Activated naive CD8-positive, alpha-beta T cell treated with anti-CD3 and anti-CD28 coated beads, Interleukin-2, amount 10 ng/mL, durations not matched to agents 7 days and 5 days (primary cell): Measurements from ENCODE around the gene TTLL8. TPM values are rescaled to one million over a fixed set of nuclear protein-coding genes. Genes with fewer than 3 reads are reported as not detected.

ENCODE experiments used
- ATAC-seq: fragments of 150-1000 bp; cut with Tn5 transposase; one replicate; pipeline ENCODE4 v1.10.0; 2021; ENCODE audit warnings: low read depth, moderate library complexity
- POLR2A ChIA-PET: fragments of 350-600 bp; sonication (Branson Sonifier 250); formaldehyde crosslinking; loops from one replicate; lab custom pipeline; 2021; ENCODE audit warnings: antibody characterized with exemption; lab: Charles Lee
- DNase-seq: peaks from one replicate; pipeline ENCODE4 v3.0.0; 2021
- H3K27ac Mint-ChIP-seq: one replicate; pipeline ENCODE4 v1.8.0; 2022; ENCODE audit warnings: mild to moderate bottlenecking, mixed read lengths
- H3K27me3 Mint-ChIP-seq: one replicate; pipeline ENCODE4 v1.8.0; 2022; ENCODE audit warnings: mild to moderate bottlenecking, moderate library complexity, mixed read lengths
- H3K36me3 Mint-ChIP-seq: one replicate; pipeline ENCODE4 v1.8.0; 2021; ENCODE audit warnings: mild to moderate bottlenecking, mixed read lengths
- H3K4me1 Mint-ChIP-seq: one replicate; pipeline ENCODE4 v1.8.0; 2021; ENCODE audit warnings: mixed read lengths
- H3K4me3 Mint-ChIP-seq: one replicate; pipeline ENCODE4 v1.8.0; 2022; ENCODE audit warnings: mild to moderate bottlenecking, moderate library complexity, mixed read lengths
- H3K9me3 Mint-ChIP-seq: one replicate; pipeline ENCODE4 v1.8.0; 2021; ENCODE audit warnings: mixed read lengths
- total RNA-seq, 2 experiments: library from RNA; stranded (reverse); gene quantifications; one replicate each; pipeline ENCODE4 v1.2.3, GENCODE V29; 2021

TTLL8 gene
- not detected for total RNA-seq

GRCh38 chr22:50058061-50058905 is at the start of gene TTLL8:
Gene TTLL8 (minus strand): TSS chr22:50058298.
- peaks cover 4% of the 10 kb centered on the region for H3K4me1 Mint-ChIP-seq
- no peak for DNase-seq
- H3K27ac Mint-ChIP-seq: no peak within 1 kb of the TSS
- H3K36me3 Mint-ChIP-seq: no peaks in the 10 kb centered on the region
- H3K27me3 Mint-ChIP-seq: peaks cover 30% of the 10 kb centered on the region
- ATAC-seq: no peak
- POLR2A ChIA-PET: no interaction called here
- no peak within 1 kb of the TSS for H3K4me3 Mint-ChIP-seq
- peaks cover 6% of the 10 kb centered on the region for H3K9me3 Mint-ChIP-seq

- Mint-ChIP-seq H3K27me3 (peaks cover 2% of the 10 kb centered on the region), H3K27ac (no peak overlapping the region), H3K4me3 (no peak overlapping the region), H3K4me1 (peaks cover 32% of the 10 kb centered on the region), H3K36me3 (no peaks in the 10 kb centered on the region), H3K9me3 (no peaks in the 10 kb centered on the region)
- ATAC-seq (no peak), DNase-seq (no peak)
- POLR2A ChIA-PET: interaction anchor here (0.6 kb wide), 1 partner anchor 373 kb away, joined by 4 read pairs; no protein-coding TSS in a partner anchor
Observed at GRCh38 chr22:50107529-50107928, 49.4 kb upstream of the TTLL8 start.

GRCh38 chr22:50105208-50106100 is 47.4 kb upstream of the TTLL8 start:
- peaks cover 2% of the 10 kb centered on the region for H3K27me3 Mint-ChIP-seq
- DNase-seq: peak; percentile 55
- ATAC-seq: peak; percentile 93
- peak overlapping the region; percentile 90 for H3K27ac Mint-ChIP-seq
- H3K4me3 Mint-ChIP-seq: peak overlapping the region; percentile 82
- no peaks in the 10 kb centered on the region for H3K9me3 Mint-ChIP-seq
- POLR2A ChIA-PET: interaction anchor here (0.8 to 1.8 kb wide), 5 partner anchors 10 to 179 kb away, joined by 4 to 16 read pairs (median 5); partner anchors contain the start of gene MLC1
- no peaks in the 10 kb centered on the region for H3K36me3 Mint-ChIP-seq
- H3K4me1 Mint-ChIP-seq: peaks cover 27% of the 10 kb centered on the region

GRCh38 chr22:50104141-50104544 is 46.0 kb upstream of the TTLL8 start:
- no peaks in the 10 kb centered on the region for H3K9me3 Mint-ChIP-seq
- DNase-seq: peak; percentile 17
- H3K4me1 Mint-ChIP-seq: peaks cover 27% of the 10 kb centered on the region
- POLR2A ChIA-PET: interaction anchor here (2.0 kb wide), 1 partner anchor 8 kb away, joined by 5 read pairs; no protein-coding TSS in a partner anchor
- no peaks in the 10 kb centered on the region for H3K36me3 Mint-ChIP-seq
- no peak for ATAC-seq
- peaks cover 4% of the 10 kb centered on the region for H3K27me3 Mint-ChIP-seq
- no peak overlapping the region for H3K27ac Mint-ChIP-seq
- no peak overlapping the region for H3K4me3 Mint-ChIP-seq

DNA sequence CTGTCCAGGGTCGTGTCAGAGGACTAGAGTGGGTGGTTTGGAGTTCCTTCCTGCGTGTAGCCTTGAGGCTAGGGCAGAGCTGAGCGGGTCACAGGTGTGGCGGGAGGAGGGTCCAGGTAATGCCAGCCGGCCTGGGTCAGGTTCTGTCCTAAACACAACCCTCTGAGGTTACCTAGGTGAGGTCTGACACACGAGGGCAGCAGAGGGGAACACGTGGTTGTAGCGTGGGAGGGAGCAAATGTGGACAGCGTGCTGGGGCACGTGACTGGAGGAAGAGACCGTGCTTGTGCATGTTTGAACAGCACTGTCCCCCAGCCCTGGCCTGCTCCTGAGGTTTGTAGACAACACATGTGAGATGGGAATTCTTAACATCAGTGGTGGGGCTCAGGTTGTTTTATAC is 44.8 kb upstream of the TTLL8 start:
- Mint-ChIP-seq H3K36me3 (no peaks in the 10 kb centered on the region), H3K27me3 (peaks cover 9% of the 10 kb centered on the region), H3K4me1 (peaks cover 27% of the 10 kb centered on the region), H3K27ac (peak overlapping the region; percentile 15), H3K9me3 (no peaks in the 10 kb centered on the region), H3K4me3 (no peak overlapping the region)
- ATAC-seq (no peak), DNase-seq (peak; percentile 31)
- POLR2A ChIA-PET: interaction anchor here (2.0 kb wide), 1 partner anchor 9 kb away, joined by 5 read pairs; no protein-coding TSS in a partner anchor

DNA sequence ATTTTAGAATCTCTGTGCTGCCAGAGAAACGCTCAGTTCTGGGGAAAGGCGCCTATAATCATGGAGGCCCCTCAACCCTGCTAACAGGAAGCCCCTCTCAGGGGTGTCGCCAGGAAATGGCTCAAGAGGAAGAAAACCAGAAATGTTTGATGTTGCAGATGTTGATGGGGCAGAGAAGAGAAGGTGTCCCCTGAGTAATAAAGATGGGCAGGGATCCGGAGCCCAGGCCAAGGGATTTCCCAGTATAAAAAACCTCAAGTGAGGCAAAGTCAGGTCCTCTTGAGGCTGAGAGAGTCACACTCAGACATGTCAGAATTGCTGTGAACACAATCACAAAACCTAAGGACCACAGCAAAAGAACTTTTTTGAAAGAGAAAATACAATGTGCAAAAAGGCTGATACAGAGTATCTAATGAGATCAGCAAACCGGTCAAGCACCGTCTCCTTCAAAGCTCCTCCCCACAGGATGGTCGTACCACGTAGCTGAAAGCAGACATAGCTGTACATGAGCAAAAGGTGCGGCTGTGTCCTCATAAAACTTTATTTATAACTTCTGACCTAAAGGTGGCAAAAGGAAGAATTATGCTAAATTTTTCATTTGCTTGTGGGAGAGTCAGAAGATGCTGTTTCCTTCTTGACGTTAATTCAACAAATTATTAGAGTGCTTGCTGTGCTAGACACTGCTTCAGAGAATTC is 43.9 kb upstream of the TTLL8 start:
- POLR2A ChIA-PET: no interaction called here
- no peak for ATAC-seq

GRCh38 chr22:50098052-50098451 is 40.0 kb upstream of the TTLL8 start:
- Mint-ChIP-seq H3K4me3 (no peak overlapping the region), H3K9me3 (no peaks in the 10 kb centered on the region), H3K4me1 (peaks cover 12% of the 10 kb centered on the region), H3K36me3 (no peaks in the 10 kb centered on the region), H3K27ac (no peak overlapping the region), H3K27me3 (peaks cover 32% of the 10 kb centered on the region)
- ATAC-seq: no peak
- no peak for DNase-seq
- POLR2A ChIA-PET: no interaction called here

More for the DNA sequence above, 43.9 kb upstream of the TTLL8 start:
- Mint-ChIP-seq H3K4me1 (peaks cover 27% of the 10 kb centered on the region), H3K4me3 (no peak overlapping the region), H3K36me3 (no peaks in the 10 kb centered on the region), H3K27me3 (peaks cover 9% of the 10 kb centered on the region), H3K27ac (peak overlapping the region; percentile 43), H3K9me3 (no peaks in the 10 kb centered on the region)
- DNase-seq: peak; percentile 10

GRCh38 chr22:50092342-50092741 is 34.2 kb upstream of the TTLL8 start:
- POLR2A ChIA-PET: no interaction called here
- no peak overlapping the region for H3K4me3 Mint-ChIP-seq
- no peak overlapping the region for H3K27ac Mint-ChIP-seq
- peaks cover under 1% of the 10 kb centered on the region for H3K36me3 Mint-ChIP-seq
- peaks cover 37% of the 10 kb centered on the region for H3K27me3 Mint-ChIP-seq
- peaks cover 7% of the 10 kb centered on the region for H3K9me3 Mint-ChIP-seq
- H3K4me1 Mint-ChIP-seq: no peaks in the 10 kb centered on the region
- ATAC-seq (no peak), DNase-seq (no peak)

GRCh38 chr22:50091092-50091768 is 33.1 kb upstream of the TTLL8 start:
- Mint-ChIP-seq H3K27ac (no peak overlapping the region), H3K36me3 (peaks cover 9% of the 10 kb centered on the region), H3K9me3 (peaks cover 16% of the 10 kb centered on the region), H3K4me1 (peaks cover 4% of the 10 kb centered on the region), H3K27me3 (peaks cover 29% of the 10 kb centered on the region), H3K4me3 (no peak overlapping the region)
- POLR2A ChIA-PET: no interaction called here
- ATAC-seq (no peak), DNase-seq (no peak)

GRCh38 chr22:50090412-50090714 is 32.3 kb upstream of the TTLL8 start:
- POLR2A ChIA-PET: no interaction called here
- Mint-ChIP-seq H3K4me3 (no peak overlapping the region), H3K27me3 (peaks cover 22% of the 10 kb centered on the region), H3K36me3 (peaks cover 9% of the 10 kb centered on the region), H3K9me3 (peaks cover 16% of the 10 kb centered on the region), H3K27ac (no peak overlapping the region), H3K4me1 (peaks cover 4% of the 10 kb centered on the region)
- DNase-seq (no peak), ATAC-seq (no peak)

- Mint-ChIP-seq H3K9me3 (peaks cover 16% of the 10 kb centered on the region), H3K27ac (no peak within 1 kb of the TSS), H3K36me3 (peaks cover 9% of the 10 kb centered on the region), H3K4me1 (peaks cover 4% of the 10 kb centered on the region), H3K27me3 (peaks cover 17% of the 10 kb centered on the region), H3K4me3 (no peak within 1 kb of the TSS)
- POLR2A ChIA-PET: no interaction called here
- no peak for ATAC-seq
- no peak for DNase-seq
Observed at GRCh38 chr22:50089682-50090411, 31.7 kb upstream of the TTLL8 start, which contains the start of gene MOV10L1. Gene MOV10L1 (plus strand): TSS chr22:50090006. CDS start chr22:50090089, 83 bp downstream.

DNA sequence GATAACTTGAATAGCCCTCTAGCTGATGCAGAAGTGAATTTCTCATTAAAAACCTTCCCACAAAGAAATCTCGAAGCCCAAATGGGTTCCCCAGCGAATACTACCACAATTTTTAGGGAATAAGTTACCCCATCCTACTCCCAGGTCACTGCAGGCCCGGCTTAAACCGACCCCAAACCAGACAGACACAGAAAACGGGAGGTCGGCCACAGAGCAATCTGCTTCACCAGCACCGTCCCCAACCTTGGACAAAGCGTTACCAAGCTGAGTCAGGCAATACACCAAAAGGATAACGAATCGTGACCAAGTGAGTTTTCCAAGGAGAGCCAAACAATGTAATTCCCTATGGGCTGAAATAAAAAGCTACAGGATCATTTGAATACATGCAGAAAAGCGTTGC is 31.1 kb upstream of the TTLL8 start:
- Mint-ChIP-seq H3K4me3 (no peak overlapping the region), H3K36me3 (peaks cover 9% of the 10 kb centered on the region), H3K9me3 (peaks cover 16% of the 10 kb centered on the region), H3K27me3 (peaks cover 15% of the 10 kb centered on the region), H3K27ac (no peak overlapping the region), H3K4me1 (peaks cover 6% of the 10 kb centered on the region)
- DNase-seq: no peak
- POLR2A ChIA-PET: no interaction called here
- ATAC-seq: no peak
